22Rv1 (cell line): ENCODE measurements around the gene IGF1.

Experiments
- H3K27ac ChIP-seq: fragments of 450-650 bp; 2 replicates; pipeline ENCODE4 v1.5.1; 2017
- CTCF ChIP-seq: fragments of 450-650 bp; IDR thresholded peaks from 2 replicates; pipeline ENCODE4 v1.5.1; 2017; ENCODE audit warnings: mild to moderate bottlenecking
- ZFX ChIP-seq: fragments of 450-650 bp; IDR thresholded peaks from 2 replicates; pipeline ENCODE4 v1.6.1; 2017; ENCODE audit warnings: antibody characterized with exemption, borderline replicate concordance

The IGF1 gene

GRCh38 chr12:102474438-102475064 lies 5.8 kb downstream of the IGF1 start:
- no peak overlapping the region for H3K27ac ChIP-seq
- TF ChIP-seq ZFX: no peak
- TF ChIP-seq CTCF: no peak

DNA sequence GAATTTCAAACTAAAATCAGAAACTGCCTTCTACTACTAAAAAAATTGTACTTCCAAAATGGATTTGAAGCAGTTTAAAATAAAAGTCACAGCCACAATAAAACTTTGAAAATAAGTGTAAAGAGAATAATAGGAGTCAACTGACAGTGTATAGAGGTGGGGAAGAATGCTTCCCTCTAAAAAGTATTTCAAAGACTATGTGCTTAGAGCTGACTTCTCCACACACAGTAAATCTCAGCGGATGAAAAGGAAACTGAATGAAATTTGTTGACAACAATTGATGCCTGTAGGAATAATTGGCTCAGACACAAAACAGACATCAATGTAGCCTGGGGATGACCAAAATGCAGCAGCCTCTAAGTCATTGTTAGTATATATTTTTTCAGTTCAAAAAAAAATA lies 7.9 kb downstream of the IGF1 start:
- TF ChIP-seq CTCF (no peak), ZFX (no peak)

GRCh38 chr12:102471556-102471955 lies 8.8 kb downstream of the IGF1 start:
- no peak for TF ChIP-seq ZFX
- no peak for TF ChIP-seq CTCF
- H3K27ac ChIP-seq: no peak overlapping the region

More for the DNA sequence above, 7.9 kb downstream of the IGF1 start:
- H3K27ac ChIP-seq: no peak overlapping the region

GRCh38 chr12:102470945-102471344 lies 9.4 kb downstream of the IGF1 start:
- no peak overlapping the region for H3K27ac ChIP-seq
- no peak for TF ChIP-seq ZFX
- TF ChIP-seq CTCF: no peak

- no peak overlapping the region for H3K27ac ChIP-seq
- TF ChIP-seq CTCF (no peak), ZFX (no peak)
Observed at GRCh38 chr12:102468261-102468915, 12.0 kb downstream of the IGF1 start.

GRCh38 chr12:102465762-102466560 lies 14.4 kb downstream of the IGF1 start:
- TF ChIP-seq CTCF: no peak
- no peak for TF ChIP-seq ZFX
- no peak overlapping the region for H3K27ac ChIP-seq
